Upper lobe of left lung (tissue), 6 donors: ENCODE results near the gene LIN37. TPM values are rescaled to one million over a fixed set of nuclear protein-coding genes. Genes with fewer than 3 reads are reported as not detected.

ENCODE experiments used
- ATAC-seq, 2 donors: fragments of 200-7000 bp; cut with Tn5 transposase; one replicate each; pipeline ENCODE4 v1.9.1; 2022; ENCODE audit warnings: mild to moderate bottlenecking in 2 of 2, moderate library complexity in 2 of 2; ENCODE audit not compliant: low FRiP score in 2 of 2
- DNase-seq, 2 donors: peaks; one replicate each; pipeline ENCODE4 v3.0.0-alpha.2; 2019 to 2020
- H3K27ac ChIP-seq, 4 donors: fragments of 200-600 bp; sonication (generic); one replicate each; pipeline ENCODE4 v1.5.1; 2016 to 2019
- H3K27me3 ChIP-seq, 4 donors: fragments of 200-600 bp; sonication (generic); one replicate each; pipeline ENCODE4 v1.5.1; 2017 to 2019
- H3K36me3 ChIP-seq, 4 donors: fragments of 200-600 bp; sonication (generic); one replicate each; pipeline ENCODE4 v1.5.1; 2016 to 2019
- H3K4me1 ChIP-seq, 4 donors: fragments of 200-600 bp; sonication (generic); one replicate each; pipeline ENCODE4 v1.5.1; 2018 to 2019
- H3K4me3 ChIP-seq, 4 donors: fragments of 200-600 bp; sonication (generic); one replicate each; pipeline ENCODE4 v1.5.1; 2017 to 2019; ENCODE audit warnings: mild to moderate bottlenecking in 2 of 4, moderate library complexity in 1 of 4
- H3K9me3 ChIP-seq, 4 donors: fragments of 200-600 bp; sonication (generic); one replicate each; pipeline ENCODE4 v1.5.1; 2018 to 2019
- CTCF ChIP-seq, 6 experiments: fragments of 450-650 bp in 4 of 6; fragments of 200-600 bp in 2 of 6; sonication (generic) in 2 of 6; IDR thresholded peaks; one replicate each; pipeline ENCODE4 v1.5.1; 2016 to 2019; ENCODE audit warnings: antibody characterized with exemption in 6 of 6
- EP300 ChIP-seq, 4 donors: sonication (generic); formaldehyde crosslinking; IDR thresholded peaks; one replicate each; pipeline ENCODE4 v1.5.1; 2017; ENCODE audit warnings: antibody characterized with exemption in 4 of 4, control low read depth in 2 of 4
- POLR2A ChIP-seq, 4 donors: fragments of 450-650 bp; IDR thresholded peaks; one replicate each; pipeline ENCODE4 v1.5.1; 2016 to 2017; ENCODE audit warnings: antibody characterized with exemption in 4 of 4, mild to moderate bottlenecking in 2 of 4
- POLR2AphosphoS5 ChIP-seq, 2 donors: sonication (generic); formaldehyde crosslinking; IDR thresholded peaks; one replicate each; pipeline ENCODE4 v1.5.1; 2017; ENCODE audit warnings: antibody characterized with exemption in 2 of 2
- WGBS, 2 donors: methylation state at CpG; one replicate each; pipeline ENCODE4 v1.1.5; 2017 to 2018; 5-methylcytosine and 5-hydroxymethylcytosine counted together
- total RNA-seq, 6 donors: library from RNA; depleted of rRNA in 4 of 6; stranded (reverse); fragments of >200 nt in 4 of 6; gene quantifications; one replicate each; pipeline versions ENCODE4 v1.1.0 to v1.2.1, GENCODE V29; 2016 to 2021
- donor health status: DM: no; HTN: no; CAD: no; lungs with moderate emphysema.
- donor health status: DM: no; HTN: yes; CAD: no; lungs with severe emphysema.

The LIN37 gene
- total RNA-seq, 6 donors from 2014 or later = 4.0 to 16.9 (median 10.9) TPM

- H3K27me3 ChIP-seq = no peaks in the 10 kb centered on the region
- TF ChIP-seq CTCF (IDR thresholded peaks at IDR 0.05) = no peak
- no peak for TF ChIP-seq POLR2AphosphoS5 (IDR thresholded peaks at IDR 0.05)
- no peak for TF ChIP-seq POLR2A (IDR thresholded peaks at IDR 0.05)
- TF ChIP-seq EP300 (IDR thresholded peaks at IDR 0.05) = no peak
- H3K4me1 ChIP-seq = no peaks in the 10 kb centered on the region
- H3K9me3 ChIP-seq = no peaks in the 10 kb centered on the region
- H3K36me3 ChIP-seq = peaks cover 68 to 100% (median 97%) of the 10 kb centered on the region in 4 donors
- 86 to 87% methylated on average over 17 to 18 of the region's 18 CpGs for WGBS, 2 donors
- no peak for DNase-seq
- no peak overlapping the region for H3K27ac ChIP-seq
- no peak for ATAC-seq
- no peak overlapping the region for H3K4me3 ChIP-seq
Observed at GRCh38 chr19:35729021-35729420, 19.4 kb upstream of the LIN37 start.

GRCh38 chr19:35729763-35730162 lies 18.6 kb upstream of the LIN37 start:
- ATAC-seq (no peak), DNase-seq (no peak)
- TF ChIP-seq POLR2A (IDR thresholded peaks at IDR 0.05) (no peak), CTCF (IDR thresholded peaks at IDR 0.05) (no peak), POLR2AphosphoS5 (IDR thresholded peaks at IDR 0.05) (no peak), EP300 (IDR thresholded peaks at IDR 0.05) (no peak)
- H3K36me3 ChIP-seq = peaks cover 62 to 100% (median 97%) of the 10 kb centered on the region in 4 donors
- H3K4me1 ChIP-seq = no peaks in the 10 kb centered on the region
- no peak overlapping the region for H3K4me3 ChIP-seq
- 77 to 94% methylated on average over 3 to 11 of the region's 11 CpGs for WGBS, 2 donors
- no peak overlapping the region for H3K27ac ChIP-seq
- H3K27me3 ChIP-seq = no peaks in the 10 kb centered on the region
- H3K9me3 ChIP-seq = no peaks in the 10 kb centered on the region

- TF ChIP-seq POLR2A (IDR thresholded peaks at IDR 0.05) = no peak
- TF ChIP-seq CTCF (IDR thresholded peaks at IDR 0.05) = no peak
- TF ChIP-seq EP300 (IDR thresholded peaks at IDR 0.05) = no peak
- H3K4me3 ChIP-seq = no peak overlapping the region
- H3K36me3 ChIP-seq = peaks cover 61 to 100% (median 95%) of the 10 kb centered on the region in 4 donors
- no peaks in the 10 kb centered on the region for H3K9me3 ChIP-seq
- ATAC-seq (no peak), DNase-seq (no peak)
- H3K27ac ChIP-seq = no peak overlapping the region
- H3K4me1 ChIP-seq = no peaks in the 10 kb centered on the region
- WGBS, 2 donors = 95 to 97% methylated on average over 18 of the region's 18 CpGs
- no peaks in the 10 kb centered on the region for H3K27me3 ChIP-seq
Observed at GRCh38 chr19:35730326-35730725, 18.1 kb upstream of the LIN37 start.

- no peak overlapping the region for H3K27ac ChIP-seq
- 87 to 90% methylated on average over 9 of the region's 9 CpGs for WGBS, 2 donors
- H3K27me3 ChIP-seq = no peaks in the 10 kb centered on the region
- DNase-seq = peak in 1 of 2 donors; percentile 80
- ATAC-seq = no peak
- H3K36me3 ChIP-seq = peaks cover 54 to 98% (median 91%) of the 10 kb centered on the region in 4 donors
- TF ChIP-seq POLR2A (IDR thresholded peaks at IDR 0.05) = no peak
- TF ChIP-seq EP300 (IDR thresholded peaks at IDR 0.05) = no peak
- TF ChIP-seq POLR2AphosphoS5 (IDR thresholded peaks at IDR 0.05) = no peak
- no peak for TF ChIP-seq CTCF (IDR thresholded peaks at IDR 0.05)
- H3K4me1 ChIP-seq = no peaks in the 10 kb centered on the region
- no peaks in the 10 kb centered on the region for H3K9me3 ChIP-seq
- no peak overlapping the region for H3K4me3 ChIP-seq
Observed at GRCh38 chr19:35731353-35731752, 17.0 kb upstream of the LIN37 start.

GRCh38 chr19:35731779-35732405 lies 16.5 kb upstream of the LIN37 start:
- WGBS, 2 donors = 88 to 93% methylated on average over 20 to 21 of the region's 21 CpGs
- no peak overlapping the region for H3K27ac ChIP-seq
- no peak for ATAC-seq
- peaks cover 50 to 100% (median 91%) of the 10 kb centered on the region in 4 donors for H3K36me3 ChIP-seq
- H3K4me3 ChIP-seq = no peak overlapping the region
- H3K27me3 ChIP-seq = no peaks in the 10 kb centered on the region
- no peak for DNase-seq
- no peaks in the 10 kb centered on the region for H3K9me3 ChIP-seq
- TF ChIP-seq CTCF (IDR thresholded peaks at IDR 0.05) (no peak), EP300 (IDR thresholded peaks at IDR 0.05) (no peak), POLR2A (IDR thresholded peaks at IDR 0.05) (no peak), POLR2AphosphoS5 (IDR thresholded peaks at IDR 0.05) (no peak)
- H3K4me1 ChIP-seq = no peaks in the 10 kb centered on the region
